Measurements from ENCODE around the gene ANKIB1. TPM values are rescaled to one million over a fixed set of nuclear protein-coding genes. Genes with fewer than 3 reads are reported as not detected.

Gene ANKIB1, protein sequence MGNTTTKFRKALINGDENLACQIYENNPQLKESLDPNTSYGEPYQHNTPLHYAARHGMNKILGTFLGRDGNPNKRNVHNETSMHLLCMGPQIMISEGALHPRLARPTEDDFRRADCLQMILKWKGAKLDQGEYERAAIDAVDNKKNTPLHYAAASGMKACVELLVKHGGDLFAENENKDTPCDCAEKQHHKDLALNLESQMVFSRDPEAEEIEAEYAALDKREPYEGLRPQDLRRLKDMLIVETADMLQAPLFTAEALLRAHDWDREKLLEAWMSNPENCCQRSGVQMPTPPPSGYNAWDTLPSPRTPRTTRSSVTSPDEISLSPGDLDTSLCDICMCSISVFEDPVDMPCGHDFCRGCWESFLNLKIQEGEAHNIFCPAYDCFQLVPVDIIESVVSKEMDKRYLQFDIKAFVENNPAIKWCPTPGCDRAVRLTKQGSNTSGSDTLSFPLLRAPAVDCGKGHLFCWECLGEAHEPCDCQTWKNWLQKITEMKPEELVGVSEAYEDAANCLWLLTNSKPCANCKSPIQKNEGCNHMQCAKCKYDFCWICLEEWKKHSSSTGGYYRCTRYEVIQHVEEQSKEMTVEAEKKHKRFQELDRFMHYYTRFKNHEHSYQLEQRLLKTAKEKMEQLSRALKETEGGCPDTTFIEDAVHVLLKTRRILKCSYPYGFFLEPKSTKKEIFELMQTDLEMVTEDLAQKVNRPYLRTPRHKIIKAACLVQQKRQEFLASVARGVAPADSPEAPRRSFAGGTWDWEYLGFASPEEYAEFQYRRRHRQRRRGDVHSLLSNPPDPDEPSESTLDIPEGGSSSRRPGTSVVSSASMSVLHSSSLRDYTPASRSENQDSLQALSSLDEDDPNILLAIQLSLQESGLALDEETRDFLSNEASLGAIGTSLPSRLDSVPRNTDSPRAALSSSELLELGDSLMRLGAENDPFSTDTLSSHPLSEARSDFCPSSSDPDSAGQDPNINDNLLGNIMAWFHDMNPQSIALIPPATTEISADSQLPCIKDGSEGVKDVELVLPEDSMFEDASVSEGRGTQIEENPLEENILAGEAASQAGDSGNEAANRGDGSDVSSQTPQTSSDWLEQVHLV
- total RNA-seq (2022; extraction: Qiagen RNA extraction) = 14.7 to 21.3 TPM (median 20.6 TPM) in 5 replicates

DNA sequence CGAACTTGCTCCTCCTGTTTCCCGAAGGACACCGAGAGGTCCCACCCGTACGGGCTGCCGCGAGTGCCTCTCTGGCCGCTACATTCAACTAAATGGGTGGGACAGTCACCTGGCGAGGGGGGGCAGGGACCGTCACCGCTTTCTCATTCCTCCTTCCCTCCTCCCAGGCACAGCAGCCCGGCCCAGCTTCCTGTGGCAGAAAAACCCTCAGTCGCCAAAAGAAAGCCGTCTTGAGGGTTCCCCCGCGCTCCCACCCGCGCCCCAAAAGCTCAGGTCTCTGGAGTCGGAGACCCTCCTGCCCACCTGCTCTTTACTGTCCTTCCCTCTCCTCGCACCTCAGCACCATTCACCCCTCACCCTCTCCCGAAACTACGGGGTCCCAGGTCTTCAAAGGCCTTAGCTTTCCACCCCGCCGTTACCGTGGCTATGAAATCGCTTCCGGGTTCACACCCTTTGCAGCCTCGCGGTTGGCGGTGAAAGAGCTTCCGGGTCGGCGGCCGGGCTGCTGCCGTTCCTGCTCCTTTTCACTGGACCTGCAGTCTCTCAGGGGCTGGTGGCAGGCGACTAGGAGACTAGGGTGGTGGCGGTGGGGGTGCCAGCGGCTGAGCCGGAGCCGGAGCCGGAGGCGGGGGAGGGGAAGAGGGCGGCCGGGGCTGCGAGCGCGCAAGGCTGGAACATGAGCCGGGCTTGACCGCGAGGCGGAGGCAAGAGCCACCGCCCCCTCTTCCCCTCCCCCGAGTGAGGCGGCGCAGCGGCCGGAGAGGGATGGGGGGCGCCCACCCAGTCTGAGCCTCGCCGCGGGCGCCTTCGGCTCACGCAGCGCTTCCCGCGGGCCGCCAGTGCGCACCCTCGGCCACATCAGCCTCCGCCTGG, at the start of gene ANKIB1, which contains the start of gene KRIT1:
Gene ANKIB1, plus strand, starts transcription at position 488 of the 873 bp plus-strand sequence. CDS start 49,005 bp downstream, outside the sequence.
Gene KRIT1, minus strand, starts transcription at position 428 of the 873 bp plus-strand sequence. CDS start 3,779 bp downstream, outside the sequence.

DNA sequence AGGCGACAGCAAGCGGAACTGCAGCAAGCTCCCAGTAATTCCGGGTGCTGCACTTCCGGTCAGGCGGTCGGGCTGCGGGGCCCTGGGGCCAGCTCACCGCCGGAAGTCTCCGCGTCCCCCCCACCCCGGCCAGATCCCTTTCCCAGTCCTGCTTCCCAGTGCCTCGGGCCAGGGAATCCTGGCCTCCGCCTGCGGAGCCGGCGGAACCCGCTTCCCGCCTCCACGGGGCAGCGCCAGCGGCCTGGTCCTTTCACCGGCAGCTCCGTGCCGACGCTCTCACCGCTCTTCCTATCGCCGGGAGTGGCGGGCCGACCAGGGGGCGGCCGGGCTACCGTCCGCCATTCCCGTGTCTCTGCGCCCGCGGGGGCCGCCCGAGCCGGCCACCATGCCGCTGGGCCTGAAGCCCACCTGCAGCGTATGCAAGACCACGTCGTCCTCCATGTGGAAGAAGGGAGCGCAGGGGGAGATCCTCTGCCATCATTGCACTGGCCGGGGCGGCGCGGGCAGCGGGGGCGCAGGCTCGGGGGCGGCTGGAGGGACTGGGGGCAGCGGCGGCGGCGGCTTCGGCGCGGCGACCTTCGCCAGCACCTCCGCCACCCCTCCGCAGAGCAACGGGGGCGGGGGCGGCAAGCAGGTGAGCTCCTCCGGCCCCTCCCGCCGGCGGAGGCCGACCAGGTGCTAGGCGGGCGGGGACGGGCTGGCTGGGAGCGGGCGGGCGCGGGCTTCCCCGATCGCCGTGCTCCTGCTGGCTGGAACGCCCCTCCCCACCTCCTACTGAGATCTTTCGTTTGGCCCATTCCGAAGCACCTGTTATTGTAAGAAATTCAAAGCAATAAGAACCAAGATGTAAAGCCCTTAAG, 201.8 kb downstream of the ANKIB1 start, which contains the start of gene GATAD1:
Gene GATAD1, plus strand, starts transcription at position 138 of the 860 bp plus-strand sequence. Its CDS starts 248 bp downstream, at position 386.

Other genes starting within 250 kb of the ANKIB1 start
- 39.0 to 56.1 TPM (median 41.1 TPM) in 5 replicates for gene CYP51A1, start 111.5 kb upstream of the ANKIB1 start, total RNA-seq (2022; extraction: Qiagen RNA extraction)
- gene LRRD1, start 66.8 kb upstream of the ANKIB1 start, total RNA-seq (2022; extraction: Qiagen RNA extraction) = not detected in 5 replicates
- gene KRIT1, start 60 bp upstream of the ANKIB1 start, total RNA-seq (2022; extraction: Qiagen RNA extraction) = 25.4 to 29.5 TPM (median 27.6 TPM) in 5 replicates
- gene GATAD1, start 201.5 kb downstream of the ANKIB1 start, total RNA-seq (2022; extraction: Qiagen RNA extraction) = 18.1 to 22.0 TPM (median 18.9 TPM) in 5 replicates
- 0.09 TPM in 1 of 5 replicates, not detected in the others for gene ERVW-1, start 232.0 kb downstream of the ANKIB1 start, total RNA-seq (2022; extraction: Qiagen RNA extraction)

Measured in A549 treated with CORT108297 at 1 μM for 4 hours (cell line).